ENCODE data around the gene RNF144A. TPM values are rescaled to one million over a fixed set of nuclear protein-coding genes. Genes with fewer than 3 reads are reported as not detected.

The RNF144A gene
- total and polyA plus RNA-seq, 2 of the 13 experiments (the other 11 are each of a cell fraction or from before 2014, with no cell fraction given) = 13.9 to 16.5 TPM

- peaks cover 10% of the 10 kb centered on the region; the same call in 1 of the 2 replicates for H3K4me1 ChIP-seq (ENCODE audit: insufficient read depth, low read length)
- H3K27me3 ChIP-seq (ENCODE audit: control insufficient read depth in 1 of 2, insufficient read depth in 2 of 2, low read length in 2 of 2) = peaks cover 0 to 40% of the 10 kb centered on the region in 2 experiments; a peak in 2 of 5 replicates
- no peaks in the 10 kb centered on the region for H3K79me2 ChIP-seq (ENCODE audit: insufficient read depth, low read length)
- no peaks in the 10 kb centered on the region for H4K20me1 ChIP-seq (ENCODE audit: insufficient read depth, low read length)
- intact Hi-C loops (cut with micrococcal nuclease; ENCODE audit: unreplicated experiment) = no loop called here
- no peaks in the 10 kb centered on the region for H3K9me3 ChIP-seq (ENCODE audit: low read length)
- FAIRE-seq (no peak), ATAC-seq (no peak), DNase-seq (ENCODE audit: low spot score) (no peak)
- BruUV-seq (replicated peaks) = no TSS peak
- no peak for TF ChIP-seq PHB2 (IDR thresholded peaks at IDR 0.05; ENCODE audit: partially characterized antibody)
- H3K36me3 ChIP-seq (replicated peaks in 1 of 2; ENCODE audit: control insufficient read depth in 1 of 2, insufficient read depth in 2 of 2, low read length in 2 of 2) = no peaks in the 10 kb centered on the region; a peak in 1 of 5 replicates
- WGBS (ENCODE audit: low lambda C conversion rate) = 0% methylated on average over 1 of the region's 1 CpG
- H2AFZ ChIP-seq (ENCODE audit: low read length) = no peak overlapping the region
- H3K9ac ChIP-seq (ENCODE audit: insufficient read depth, low read depth, low read length) = no peak overlapping the region
- ChIA-PET CTCF (ENCODE audit: low intra/inter-chr PET ratio, low total read pairs) (no interaction called here), POLR2A (no interaction called here)
- no peak overlapping the region for H3K27ac ChIP-seq (ENCODE audit: extremely low read length, insufficient read depth, low read length)
- H3K4me2 ChIP-seq (ENCODE audit: low read depth, low read length) = no peak overlapping the region
- in situ Hi-C loops (cut with HindIII; ENCODE audit: extremely low pct_ligation_motif_present, low pct_unique_long_range_greater_than_20kb) = no loop called here
- no peak overlapping the region for H3K4me3 ChIP-seq (replicated peaks in 1 of 3; ENCODE audit: insufficient read depth in 1 of 3, low read depth in 2 of 3, low read length in 3 of 3)
Observed at GRCh38 chr2:6881046-6881445, 36.2 kb upstream of the RNF144A start.

GRCh38 chr2:6881516-6881915, 35.7 kb upstream of the RNF144A start:
- ATAC-seq (no peak), DNase-seq (ENCODE audit: low spot score) (no peak), FAIRE-seq (no peak)
- in situ Hi-C loops (cut with HindIII; ENCODE audit: extremely low pct_ligation_motif_present, low pct_unique_long_range_greater_than_20kb) = no loop called here
- peaks cover 10% of the 10 kb centered on the region; the same call in 1 of the 2 replicates for H3K4me1 ChIP-seq (ENCODE audit: insufficient read depth, low read length)
- ChIA-PET POLR2A (no interaction called here), CTCF (ENCODE audit: low intra/inter-chr PET ratio, low total read pairs) (no interaction called here)
- H3K9me3 ChIP-seq (ENCODE audit: low read length) = no peaks in the 10 kb centered on the region
- H3K36me3 ChIP-seq (replicated peaks in 1 of 2; ENCODE audit: control insufficient read depth in 1 of 2, insufficient read depth in 2 of 2, low read length in 2 of 2) = no peaks in the 10 kb centered on the region; a peak in 1 of 5 replicates
- no peak overlapping the region for H2AFZ ChIP-seq (ENCODE audit: low read length)
- intact Hi-C loops (cut with micrococcal nuclease; ENCODE audit: unreplicated experiment) = no loop called here
- H3K9ac ChIP-seq (ENCODE audit: insufficient read depth, low read depth, low read length) = no peak overlapping the region
- H3K79me2 ChIP-seq (ENCODE audit: insufficient read depth, low read length) = no peaks in the 10 kb centered on the region
- peaks cover 0 to 37% of the 10 kb centered on the region in 2 experiments; a peak in 2 of 5 replicates for H3K27me3 ChIP-seq (ENCODE audit: control insufficient read depth in 1 of 2, insufficient read depth in 2 of 2, low read length in 2 of 2)
- no peak overlapping the region for H3K4me2 ChIP-seq (ENCODE audit: low read depth, low read length)
- no peak overlapping the region for H3K4me3 ChIP-seq (replicated peaks in 1 of 3; ENCODE audit: insufficient read depth in 1 of 3, low read depth in 2 of 3, low read length in 3 of 3)
- H3K27ac ChIP-seq (ENCODE audit: extremely low read length, insufficient read depth, low read length) = no peak overlapping the region
- H4K20me1 ChIP-seq (ENCODE audit: insufficient read depth, low read length) = no peaks in the 10 kb centered on the region
- no TSS peak for BruUV-seq (replicated peaks)
- WGBS (ENCODE audit: low lambda C conversion rate) = 11% methylated on average over 5 of the region's 5 CpGs
- TF ChIP-seq NR1H2 (CRISPR knock-in tag; IDR thresholded peaks at IDR 0.05; ENCODE audit: borderline replicate concordance, low read depth) (no peak), MNT (IDR thresholded peaks at IDR 0.05) (no peak), PLSCR1 (CRISPR knock-in tag; IDR thresholded peaks at IDR 0.05; ENCODE audit: borderline replicate concordance) (no peak), MXD3 (CRISPR knock-in tag; IDR thresholded peaks at IDR 0.05) (no peak), FIP1L1 (IDR thresholded peaks at IDR 0.05; ENCODE audit: borderline replicate concordance, insufficient read depth, low read depth, low read length) (no peak), TBX3 (IDR thresholded peaks at IDR 0.05; ENCODE audit: borderline replicate concordance) (no peak), CREB1 (IDR thresholded peaks at IDR 0.05) (no peak), CREB1 (CRISPR knock-in tag; IDR thresholded peaks at IDR 0.05) (no peak), SMAD3 (CRISPR knock-in tag; IDR thresholded peaks at IDR 0.05) (no peak), ZNF563 (CRISPR knock-in tag; IDR thresholded peaks at IDR 0.05) (no peak), IKZF4 (CRISPR knock-in tag; IDR thresholded peaks at IDR 0.05; ENCODE audit: borderline replicate concordance, low read depth, not compliant biosample characterization) (no peak), KMT2B (CRISPR knock-in tag; IDR thresholded peaks at IDR 0.05) (no peak), ZNF326 (CRISPR knock-in tag; IDR thresholded peaks at IDR 0.05; ENCODE audit: borderline replicate concordance) (no peak), HCFC1 (IDR thresholded peaks at IDR 0.05; ENCODE audit: low read depth, low read length) (no peak), ETV5 (CRISPR knock-in tag; IDR thresholded peaks at IDR 0.05; ENCODE audit: borderline replicate concordance) (no peak)

All from HepG2 (cell line).